H1 (cell line): ENCODE measurements around the gene GPC6. TPM values are rescaled to one million over a fixed set of nuclear protein-coding genes. Genes with fewer than 3 reads are reported as not detected.

ENCODE experiments used
- CTCF ChIA-PET: fragments of 300-600 bp; sonication (Branson Sonifier 250); formaldehyde crosslinking; loops from one replicate; lab custom pipeline; 2021; ENCODE audit not compliant: partially characterized antibody; lab: Charles Lee
- POLR2A ChIA-PET: fragments of 300-600 bp; sonication (Branson Sonifier 250); formaldehyde crosslinking; loops from one replicate; lab custom pipeline; 2021; ENCODE audit warnings: inconsistent platforms; ENCODE audit not compliant: partially characterized antibody; lab: Charles Lee
- DNase-seq, 2 experiments: peaks; one replicate each; pipeline versions ENCODE4 v3.0.0 to v3.0.0-alpha.2; 2010 to 2022; ENCODE audit warnings: low spot score in 2 of 2, low read depth in 1 of 2, mixed read lengths in 1 of 2
- FAIRE-seq: peaks from 2 replicates; lab custom pipeline; 2011; peaks lifted over from hg19 to GRCh38; lab: Jason Lieb, UNC
- H2AFZ ChIP-seq: 2 replicates; pipeline ENCODE4 v1.8.1; 2012; ENCODE audit warnings: low read length, inconsistent platforms
- H2AK5ac ChIP-seq: 2 replicates; pipeline ENCODE4 v1.6.1; 2013; ENCODE audit warnings: low read depth, low read length
- H2BK120ac ChIP-seq: replicated peaks from 2 replicates; pipeline ENCODE3; 2013; ENCODE audit warnings: low read depth, low read length, inconsistent platforms
- H2BK12ac ChIP-seq: 2 replicates; pipeline ENCODE4 v1.6.1; 2013; ENCODE audit warnings: low read depth, low read length
- H2BK15ac ChIP-seq: 2 replicates; pipeline ENCODE4 v1.6.1; 2013; ENCODE audit warnings: low read length
- H2BK20ac ChIP-seq: 2 replicates; pipeline ENCODE4 v1.6.1; 2013; ENCODE audit warnings: low read length
- H2BK5ac ChIP-seq: 2 replicates; pipeline ENCODE4 v1.6.1; 2013; ENCODE audit warnings: low read depth, low read length
- H3K14ac ChIP-seq: 2 replicates; pipeline ENCODE4 v1.6.1; 2013; ENCODE audit warnings: inconsistent platforms; ENCODE audit not compliant: insufficient read length
- H3K18ac ChIP-seq: 2 replicates; pipeline ENCODE4 v1.6.1; 2013; ENCODE audit warnings: low read length; ENCODE audit errors: extremely low read depth
- H3K23ac ChIP-seq: 2 replicates; pipeline ENCODE4 v1.6.1; 2013; ENCODE audit warnings: inconsistent platforms; ENCODE audit not compliant: insufficient read length
- H3K23me2 ChIP-seq: 2 replicates; pipeline ENCODE4 v1.6.1; 2013; ENCODE audit warnings: low read depth, low read length
- H3K27ac ChIP-seq: 2 replicates; pipeline ENCODE4 v1.6.1; 2011; ENCODE audit warnings: low read depth, low read length, inconsistent platforms
- H3K27me3 ChIP-seq, 4 experiments: replicated peaks in 1 of 4; 1 replicate in 1 of 4; 2 replicates in 3 of 4; pipeline versions ENCODE4 v1.6.1 to v1.8.1; 2011 to 2013; ENCODE audit warnings: low read length in 3 of 4, mild to moderate bottlenecking in 3 of 4, inconsistent platforms in 2 of 4, mixed read lengths in 2 of 4, moderate library complexity in 1 of 4; ENCODE audit not compliant: control insufficient read depth in 3 of 4, insufficient read depth in 3 of 4; ENCODE audit errors: extremely low read depth in 1 of 4
- H3K36me3 ChIP-seq, 4 experiments: 2 replicates each; pipeline versions ENCODE4 v1.6.1 to v1.8.1; 2011 to 2013; ENCODE audit warnings: mild to moderate bottlenecking in 4 of 4, low read length in 3 of 4, moderate library complexity in 2 of 4, control low read depth in 1 of 4, inconsistent platforms in 1 of 4; ENCODE audit not compliant: insufficient read depth in 4 of 4, control insufficient read depth in 2 of 4
- H3K4ac ChIP-seq: replicated peaks from 2 replicates; pipeline ENCODE3; 2013; ENCODE audit warnings: low read length, low read depth, mixed read lengths, inconsistent platforms; ENCODE audit not compliant: insufficient read length
- H3K4me1 ChIP-seq, 4 experiments: replicated peaks in 1 of 4; 1 replicate in 1 of 4; 2 replicates in 3 of 4; pipeline versions ENCODE4 v1.6.1 to v1.8.1; 2011 to 2013; ENCODE audit warnings: low read length in 3 of 4, inconsistent platforms in 2 of 4, mixed read lengths in 1 of 4; ENCODE audit not compliant: insufficient read depth in 4 of 4, control insufficient read depth in 3 of 4
- H3K4me2 ChIP-seq, 2 experiments: 2 replicates each; pipeline versions ENCODE4 v1.6.1 to v1.8.1; 2011 to 2013; ENCODE audit warnings: low read depth in 2 of 2, low read length in 2 of 2, control low read depth in 1 of 2, inconsistent platforms in 1 of 2, mild to moderate bottlenecking in 1 of 2; ENCODE audit not compliant: insufficient read depth in 1 of 2
- H3K4me3 ChIP-seq, 4 experiments: fragments of 200-600, 300-600 bp in 1 of 4; sonication (generic), shearing (Covaris generic), sonication (Bioruptor Twin) in 1 of 4; 2 replicates each; pipeline versions ENCODE4 v1.5.1 to v1.8.1; 2011 to 2016; ENCODE audit warnings: low read length in 4 of 4, low read depth in 3 of 4, control low read depth in 2 of 4, inconsistent platforms in 2 of 4, mild to moderate bottlenecking in 2 of 4, mixed read lengths in 1 of 4, moderate library complexity in 1 of 4; ENCODE audit not compliant: insufficient read depth in 2 of 4; ENCODE audit errors: extremely low read depth in 1 of 4
- H3K56ac ChIP-seq: replicated peaks from 2 replicates; pipeline ENCODE3; 2013; ENCODE audit warnings: low read depth, mild to moderate bottlenecking, mixed read lengths, low read length, inconsistent platforms; ENCODE audit not compliant: insufficient read length
- H3K79me1 ChIP-seq: 2 replicates; pipeline ENCODE4 v1.6.1; 2013; ENCODE audit warnings: low read depth, low read length, control low read depth
- H3K79me2 ChIP-seq, 2 experiments: 2 replicates each; pipeline versions ENCODE4 v1.6.1 to v1.8.1; 2012 to 2013; ENCODE audit warnings: low read length in 2 of 2, mild to moderate bottlenecking in 2 of 2, inconsistent platforms in 1 of 2; ENCODE audit not compliant: insufficient read depth in 2 of 2, control insufficient read depth in 1 of 2
- H3K9ac ChIP-seq, 4 experiments: replicated peaks in 1 of 4; 1 replicate in 1 of 4; 2 replicates in 3 of 4; pipeline versions ENCODE4 v1.6.1 to v1.8.1; 2011 to 2013; ENCODE audit warnings: low read depth in 3 of 4, low read length in 3 of 4, control low read depth in 2 of 4, mild to moderate bottlenecking in 2 of 4, moderate library complexity in 2 of 4, inconsistent platforms in 1 of 4; ENCODE audit errors: extremely low read depth in 1 of 4
- H3K9me3 ChIP-seq, 2 experiments: 2 replicates each; pipeline versions ENCODE4 v1.6.1 to v1.8.1; 2012 to 2013; ENCODE audit warnings: mild to moderate bottlenecking in 2 of 2, moderate library complexity in 2 of 2, control low read depth in 1 of 2, inconsistent platforms in 1 of 2, low read depth in 1 of 2, low read length in 1 of 2, mixed read lengths in 1 of 2; ENCODE audit not compliant: insufficient read depth in 2 of 2
- H4K20me1 ChIP-seq, 2 experiments: replicated peaks in 1 of 2; 2 replicates each; pipeline versions ENCODE3 to v1.8.1; 2011 to 2013; ENCODE audit warnings: inconsistent platforms in 2 of 2, low read length in 2 of 2, mild to moderate bottlenecking in 1 of 2; ENCODE audit not compliant: insufficient read depth in 2 of 2, control insufficient read depth in 1 of 2
- H4K5ac ChIP-seq: 2 replicates; pipeline ENCODE4 v1.6.1; 2013; ENCODE audit warnings: low read length, low read depth, mixed read lengths, inconsistent platforms; ENCODE audit not compliant: insufficient read length
- H4K8ac ChIP-seq: 2 replicates; pipeline ENCODE4 v1.8.0; 2013; ENCODE audit warnings: mild to moderate bottlenecking, moderate library complexity, low read length, inconsistent platforms; ENCODE audit not compliant: insufficient read depth; ENCODE audit errors: extremely low read depth
- H4K91ac ChIP-seq: replicated peaks from 2 replicates; pipeline ENCODE3; 2013; ENCODE audit warnings: low read length, mixed read lengths, inconsistent platforms; ENCODE audit not compliant: insufficient read length
- GTF2F1 ChIP-seq: IDR thresholded peaks from 2 replicates; pipeline ENCODE4 v1.6.1; 2012; ENCODE audit warnings: low read depth, low read length, improper control_type of control experiment, borderline replicate concordance
- MAFK ChIP-seq: IDR thresholded peaks from 2 replicates; pipeline ENCODE4 v1.6.1; 2012; ENCODE audit warnings: low read depth, mild to moderate bottlenecking, improper control_type of control experiment, low read length
- WGBS, 2 experiments: shearing (Covaris generic) in 1 of 2; methylation state at CpG; one replicate each; pipeline versions ENCODE4 v1.1.6 to v1.1.7; 2013 to 2015; ENCODE audit warnings: low lambda C conversion rate in 2 of 2, mixed read lengths in 2 of 2, inconsistent platforms in 1 of 2, low coverage in 1 of 2, missing lambda C conversion rate in 1 of 2; ENCODE audit not compliant: insufficient replicate concordance in 2 of 2, insufficient coverage in 1 of 2, insufficient read length in 1 of 2; ENCODE audit errors: extremely low coverage in 1 of 2, missing lambda C conversion rate in 1 of 2; 5-methylcytosine and 5-hydroxymethylcytosine counted together
- polyA plus RNA-seq, 7 experiments: library from polyadenylated mRNA; depleted of rRNA in 3 of 7; stranded (reverse) in 5 of 7; unstranded in 2 of 7; fragments of >200 nt in 5 of 7; fragments of 200-250 nt in 2 of 7; gene quantifications; 1 replicate in 5 of 7; 2 replicates in 1 of 7; 4 replicates in 1 of 7; pipeline versions ENCODE4 v1.2.1 to v1.2.3, GENCODE V29; 2011 to 2013; ENCODE audit warnings: missing spikeins in 2 of 7, mixed read lengths in 2 of 7
- total RNA-seq: library from RNA; stranded (reverse); fragmentation: NEBNext Ultra II Directional; extraction: Animal tissue kit (Norgen Biotek cat#: 25700); gene quantifications from 2 replicates; pipeline ENCODE4 v1.2.1, GENCODE V29; 2021

GPC6 gene
- total and polyA plus RNA-seq, 2 of the 8 experiments (the other 6 are each of a cell fraction or from before 2014, with no cell fraction given): 5.4 to 12.0 TPM

- Histone ChIP-seq H3K9me3 (no peaks in the 10 kb centered on the region), H3K27me3 (no peaks in the 10 kb centered on the region), H3K14ac (no peak overlapping the region), H3K18ac (no peak overlapping the region), H3K27ac (no peak overlapping the region), H3K23ac (no peak overlapping the region), H3K36me3 (no peaks in the 10 kb centered on the region), H3K79me2 (no peaks in the 10 kb centered on the region), H3K56ac (no peak overlapping the region), H4K91ac (no peak overlapping the region), H3K4ac (no peak overlapping the region), H4K20me1 (no peaks in the 10 kb centered on the region), H3K4me1 (no peaks in the 10 kb centered on the region), H2BK5ac (no peak overlapping the region), H3K4me2 (no peak overlapping the region), H2BK15ac (no peak overlapping the region), H2BK120ac (no peak overlapping the region), H2AFZ (no peak overlapping the region), H2BK20ac (no peak overlapping the region), H3K4me3 (no peak overlapping the region), H3K23me2 (no peaks in the 10 kb centered on the region), H3K9ac (no peak overlapping the region), H4K8ac (no peak overlapping the region), H3K79me1 (no peaks in the 10 kb centered on the region), H2BK12ac (no peak overlapping the region), H2AK5ac (no peak overlapping the region), H4K5ac (no peak overlapping the region)
- ChIA-PET POLR2A (no interaction called here), CTCF (interaction anchor here (1.0 to 3.0 kb wide), 4 partner anchors 9 to 204 kb away, joined by 3 to 14 read pairs (median 4); no protein-coding TSS in a partner anchor)
- FAIRE-seq (no peak), DNase-seq (no peak)
- TF ChIP-seq GTF2F1: no peak
- TF ChIP-seq MAFK: no peak
- WGBS, 2 experiments: 88% methylated on average over 5 of the region's 5 CpGs; no CpG with 5 or more reads in 1 of the 2 experiments
These were observed 1169.3 kb downstream of the GPC6 start for GRCh38 chr13:94395860-94396259.
